Neural progenitor cell (in vitro differentiated cells): ENCODE data around the gene SLC7A7.

Experiments used
- EZH2 ChIP-seq: fragments of 200-600 bp; sonication (generic); IDR thresholded peaks from 2 replicates; pipeline ENCODE4 v1.6.1; 2017; ENCODE audit warnings: antibody characterized with exemption, mild to moderate bottlenecking, moderate library complexity
- EZH2phosphoT487 ChIP-seq: fragments of 200-600 bp; sonication (generic); IDR thresholded peaks from 2 replicates; pipeline ENCODE4 v1.6.1; 2017; ENCODE audit warnings: antibody characterized with exemption
- TF ChIP-seq, protein P1 (sequence below): fragments of 200-600 bp; sonication (generic); IDR thresholded peaks from 2 replicates; pipeline ENCODE4 v1.5.1; 2017; ENCODE audit warnings: antibody characterized with exemption, mild to moderate bottlenecking

GRCh38 chr14:22847661-22848341, 32.6 kb upstream of the SLC7A7 start:
- TF ChIP-seq, protein P1, sequence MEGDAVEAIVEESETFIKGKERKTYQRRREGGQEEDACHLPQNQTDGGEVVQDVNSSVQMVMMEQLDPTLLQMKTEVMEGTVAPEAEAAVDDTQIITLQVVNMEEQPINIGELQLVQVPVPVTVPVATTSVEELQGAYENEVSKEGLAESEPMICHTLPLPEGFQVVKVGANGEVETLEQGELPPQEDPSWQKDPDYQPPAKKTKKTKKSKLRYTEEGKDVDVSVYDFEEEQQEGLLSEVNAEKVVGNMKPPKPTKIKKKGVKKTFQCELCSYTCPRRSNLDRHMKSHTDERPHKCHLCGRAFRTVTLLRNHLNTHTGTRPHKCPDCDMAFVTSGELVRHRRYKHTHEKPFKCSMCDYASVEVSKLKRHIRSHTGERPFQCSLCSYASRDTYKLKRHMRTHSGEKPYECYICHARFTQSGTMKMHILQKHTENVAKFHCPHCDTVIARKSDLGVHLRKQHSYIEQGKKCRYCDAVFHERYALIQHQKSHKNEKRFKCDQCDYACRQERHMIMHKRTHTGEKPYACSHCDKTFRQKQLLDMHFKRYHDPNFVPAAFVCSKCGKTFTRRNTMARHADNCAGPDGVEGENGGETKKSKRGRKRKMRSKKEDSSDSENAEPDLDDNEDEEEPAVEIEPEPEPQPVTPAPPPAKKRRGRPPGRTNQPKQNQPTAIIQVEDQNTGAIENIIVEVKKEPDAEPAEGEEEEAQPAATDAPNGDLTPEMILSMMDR = peak; percentile 30
- TF ChIP-seq EZH2 (no peak), EZH2phosphoT487 (no peak)
